ENCODE results near the gene TSPEAR. TPM values are rescaled to one million over a fixed set of nuclear protein-coding genes. Genes with fewer than 3 reads are reported as not detected.
A peak's percentile ranks its signal among the peaks of the same experiment; 100 is the strongest.

TSPEAR gene
- total and polyA plus RNA-seq, 9 of the 15 experiments (the other 6 are each of a cell fraction or from before 2014, with no cell fraction given): not detected

GRCh38 chr21:44517175-44517899 lies 194.0 kb downstream of the TSPEAR start (continued):
- TF ChIP-seq, protein P1, sequence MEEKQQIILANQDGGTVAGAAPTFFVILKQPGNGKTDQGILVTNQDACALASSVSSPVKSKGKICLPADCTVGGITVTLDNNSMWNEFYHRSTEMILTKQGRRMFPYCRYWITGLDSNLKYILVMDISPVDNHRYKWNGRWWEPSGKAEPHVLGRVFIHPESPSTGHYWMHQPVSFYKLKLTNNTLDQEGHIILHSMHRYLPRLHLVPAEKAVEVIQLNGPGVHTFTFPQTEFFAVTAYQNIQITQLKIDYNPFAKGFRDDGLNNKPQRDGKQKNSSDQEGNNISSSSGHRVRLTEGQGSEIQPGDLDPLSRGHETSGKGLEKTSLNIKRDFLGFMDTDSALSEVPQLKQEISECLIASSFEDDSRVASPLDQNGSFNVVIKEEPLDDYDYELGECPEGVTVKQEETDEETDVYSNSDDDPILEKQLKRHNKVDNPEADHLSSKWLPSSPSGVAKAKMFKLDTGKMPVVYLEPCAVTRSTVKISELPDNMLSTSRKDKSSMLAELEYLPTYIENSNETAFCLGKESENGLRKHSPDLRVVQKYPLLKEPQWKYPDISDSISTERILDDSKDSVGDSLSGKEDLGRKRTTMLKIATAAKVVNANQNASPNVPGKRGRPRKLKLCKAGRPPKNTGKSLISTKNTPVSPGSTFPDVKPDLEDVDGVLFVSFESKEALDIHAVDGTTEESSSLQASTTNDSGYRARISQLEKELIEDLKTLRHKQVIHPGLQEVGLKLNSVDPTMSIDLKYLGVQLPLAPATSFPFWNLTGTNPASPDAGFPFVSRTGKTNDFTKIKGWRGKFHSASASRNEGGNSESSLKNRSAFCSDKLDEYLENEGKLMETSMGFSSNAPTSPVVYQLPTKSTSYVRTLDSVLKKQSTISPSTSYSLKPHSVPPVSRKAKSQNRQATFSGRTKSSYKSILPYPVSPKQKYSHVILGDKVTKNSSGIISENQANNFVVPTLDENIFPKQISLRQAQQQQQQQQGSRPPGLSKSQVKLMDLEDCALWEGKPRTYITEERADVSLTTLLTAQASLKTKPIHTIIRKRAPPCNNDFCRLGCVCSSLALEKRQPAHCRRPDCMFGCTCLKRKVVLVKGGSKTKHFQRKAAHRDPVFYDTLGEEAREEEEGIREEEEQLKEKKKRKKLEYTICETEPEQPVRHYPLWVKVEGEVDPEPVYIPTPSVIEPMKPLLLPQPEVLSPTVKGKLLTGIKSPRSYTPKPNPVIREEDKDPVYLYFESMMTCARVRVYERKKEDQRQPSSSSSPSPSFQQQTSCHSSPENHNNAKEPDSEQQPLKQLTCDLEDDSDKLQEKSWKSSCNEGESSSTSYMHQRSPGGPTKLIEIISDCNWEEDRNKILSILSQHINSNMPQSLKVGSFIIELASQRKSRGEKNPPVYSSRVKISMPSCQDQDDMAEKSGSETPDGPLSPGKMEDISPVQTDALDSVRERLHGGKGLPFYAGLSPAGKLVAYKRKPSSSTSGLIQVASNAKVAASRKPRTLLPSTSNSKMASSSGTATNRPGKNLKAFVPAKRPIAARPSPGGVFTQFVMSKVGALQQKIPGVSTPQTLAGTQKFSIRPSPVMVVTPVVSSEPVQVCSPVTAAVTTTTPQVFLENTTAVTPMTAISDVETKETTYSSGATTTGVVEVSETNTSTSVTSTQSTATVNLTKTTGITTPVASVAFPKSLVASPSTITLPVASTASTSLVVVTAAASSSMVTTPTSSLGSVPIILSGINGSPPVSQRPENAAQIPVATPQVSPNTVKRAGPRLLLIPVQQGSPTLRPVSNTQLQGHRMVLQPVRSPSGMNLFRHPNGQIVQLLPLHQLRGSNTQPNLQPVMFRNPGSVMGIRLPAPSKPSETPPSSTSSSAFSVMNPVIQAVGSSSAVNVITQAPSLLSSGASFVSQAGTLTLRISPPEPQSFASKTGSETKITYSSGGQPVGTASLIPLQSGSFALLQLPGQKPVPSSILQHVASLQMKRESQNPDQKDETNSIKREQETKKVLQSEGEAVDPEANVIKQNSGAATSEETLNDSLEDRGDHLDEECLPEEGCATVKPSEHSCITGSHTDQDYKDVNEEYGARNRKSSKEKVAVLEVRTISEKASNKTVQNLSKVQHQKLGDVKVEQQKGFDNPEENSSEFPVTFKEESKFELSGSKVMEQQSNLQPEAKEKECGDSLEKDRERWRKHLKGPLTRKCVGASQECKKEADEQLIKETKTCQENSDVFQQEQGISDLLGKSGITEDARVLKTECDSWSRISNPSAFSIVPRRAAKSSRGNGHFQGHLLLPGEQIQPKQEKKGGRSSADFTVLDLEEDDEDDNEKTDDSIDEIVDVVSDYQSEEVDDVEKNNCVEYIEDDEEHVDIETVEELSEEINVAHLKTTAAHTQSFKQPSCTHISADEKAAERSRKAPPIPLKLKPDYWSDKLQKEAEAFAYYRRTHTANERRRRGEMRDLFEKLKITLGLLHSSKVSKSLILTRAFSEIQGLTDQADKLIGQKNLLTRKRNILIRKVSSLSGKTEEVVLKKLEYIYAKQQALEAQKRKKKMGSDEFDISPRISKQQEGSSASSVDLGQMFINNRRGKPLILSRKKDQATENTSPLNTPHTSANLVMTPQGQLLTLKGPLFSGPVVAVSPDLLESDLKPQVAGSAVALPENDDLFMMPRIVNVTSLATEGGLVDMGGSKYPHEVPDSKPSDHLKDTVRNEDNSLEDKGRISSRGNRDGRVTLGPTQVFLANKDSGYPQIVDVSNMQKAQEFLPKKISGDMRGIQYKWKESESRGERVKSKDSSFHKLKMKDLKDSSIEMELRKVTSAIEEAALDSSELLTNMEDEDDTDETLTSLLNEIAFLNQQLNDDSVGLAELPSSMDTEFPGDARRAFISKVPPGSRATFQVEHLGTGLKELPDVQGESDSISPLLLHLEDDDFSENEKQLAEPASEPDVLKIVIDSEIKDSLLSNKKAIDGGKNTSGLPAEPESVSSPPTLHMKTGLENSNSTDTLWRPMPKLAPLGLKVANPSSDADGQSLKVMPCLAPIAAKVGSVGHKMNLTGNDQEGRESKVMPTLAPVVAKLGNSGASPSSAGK (IDR thresholded peaks at IDR 0.05): peak; percentile 95
- TF ChIP-seq E2F6 (IDR thresholded peaks at IDR 0.05; ENCODE audit: borderline replicate concordance in 1 of 2, extremely low read depth in 1 of 2, insufficient read depth in 1 of 2, insufficient read length in 1 of 2, low read depth in 1 of 2, low read length in 1 of 2, poor library complexity in 1 of 2, severe bottlenecking in 1 of 2) (peak; percentile 23 to 59), ZSCAN32 (CRISPR knock-in tag; IDR thresholded peaks at IDR 0.05) (0 out of 2 replicates have a peak, but pooled peaks have one; percentile 6), XRCC3 (IDR thresholded peaks at IDR 0.05) (no peak), C11orf30 (IDR thresholded peaks at IDR 0.05; ENCODE audit: low read depth) (peak; percentile 97), MYC (IDR thresholded peaks at IDR 0.05; ENCODE audit: low read depth, low read length) (peak; percentile 90), MYC (CRISPR knock-in tag; IDR thresholded peaks at IDR 0.05; ENCODE audit: borderline replicate concordance, low read depth) (peak; percentile 52; the same call in 1 of the 2 replicates), FOXK2 (conservative IDR thresholded peaks at IDR 0.05 in 1 of 2, IDR thresholded peaks at IDR 0.05 in 1 of 2; ENCODE audit: low read depth in 2 of 2) (peak in 1 of 2 experiments; percentile 84; a peak in 1 of 4 replicates), TBP (optimal IDR thresholded peaks at IDR 0.05; ENCODE audit: low read depth, low read length) (peak; percentile 40), DIDO1 (tag; IDR thresholded peaks at IDR 0.05; ENCODE audit: low read depth) (peak; percentile 74; the same call in 1 of the 2 replicates), ELF1 (tag; IDR thresholded peaks at IDR 0.05) (0 out of 2 replicates have a peak, but pooled peaks have one; percentile 13)
- TF ChIP-seq, protein P2, sequence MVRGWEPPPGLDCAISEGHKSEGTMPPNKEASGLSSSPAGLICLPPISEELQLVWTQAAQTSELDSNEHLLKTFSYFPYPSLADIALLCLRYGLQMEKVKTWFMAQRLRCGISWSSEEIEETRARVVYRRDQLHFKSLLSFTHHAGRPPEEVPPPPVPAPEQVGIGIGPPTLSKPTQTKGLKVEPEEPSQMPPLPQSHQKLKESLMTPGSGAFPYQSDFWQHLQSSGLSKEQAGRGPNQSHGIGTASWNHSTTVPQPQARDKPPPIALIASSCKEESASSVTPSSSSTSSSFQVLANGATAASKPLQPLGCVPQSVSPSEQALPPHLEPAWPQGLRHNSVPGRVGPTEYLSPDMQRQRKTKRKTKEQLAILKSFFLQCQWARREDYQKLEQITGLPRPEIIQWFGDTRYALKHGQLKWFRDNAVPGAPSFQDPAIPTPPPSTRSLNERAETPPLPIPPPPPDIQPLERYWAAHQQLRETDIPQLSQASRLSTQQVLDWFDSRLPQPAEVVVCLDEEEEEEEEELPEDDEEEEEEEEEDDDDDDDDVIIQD (CRISPR knock-in tag; IDR thresholded peaks at IDR 0.05): peak; percentile 39; the same call in 1 of the 2 replicates
